ENCODE data around the gene AUTS2. TPM values are rescaled to one million over a fixed set of nuclear protein-coding genes. Genes with fewer than 3 reads are reported as not detected.

The AUTS2 gene
- total RNA-seq, 1 donor from 2014 or later, result 80.6 TPM

DNA sequence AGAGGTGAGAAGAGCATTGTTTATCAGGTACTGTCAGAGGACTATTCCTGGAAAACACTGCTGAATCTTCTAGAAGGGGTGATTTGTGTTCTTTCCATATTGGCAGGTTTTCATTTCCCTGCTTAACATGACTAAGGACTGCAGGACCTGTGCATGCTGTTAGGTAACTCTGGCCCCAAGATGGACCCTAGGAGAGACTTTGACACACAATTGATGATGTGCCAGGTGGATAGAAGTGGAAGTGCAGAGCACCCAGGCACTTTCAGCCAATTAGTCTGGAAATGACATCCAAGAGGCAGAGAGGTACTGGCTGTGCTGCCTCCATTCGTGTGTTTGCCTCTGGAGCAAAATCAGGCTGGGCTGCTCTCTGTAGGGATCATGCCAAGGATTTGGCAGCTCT lies 1037.4 kb downstream of the AUTS2 start:
- H3K4me1 Mint-ChIP-seq (ENCODE audit: unreplicated experiment), result peaks cover 6% of the 10 kb centered on the region
- no peaks in the 10 kb centered on the region for H3K9me3 Mint-ChIP-seq (ENCODE audit: unreplicated experiment)
- H3K4me3 Mint-ChIP-seq (ENCODE audit: unreplicated experiment), result no peak overlapping the region
- TF ChIP-seq, protein P1, sequence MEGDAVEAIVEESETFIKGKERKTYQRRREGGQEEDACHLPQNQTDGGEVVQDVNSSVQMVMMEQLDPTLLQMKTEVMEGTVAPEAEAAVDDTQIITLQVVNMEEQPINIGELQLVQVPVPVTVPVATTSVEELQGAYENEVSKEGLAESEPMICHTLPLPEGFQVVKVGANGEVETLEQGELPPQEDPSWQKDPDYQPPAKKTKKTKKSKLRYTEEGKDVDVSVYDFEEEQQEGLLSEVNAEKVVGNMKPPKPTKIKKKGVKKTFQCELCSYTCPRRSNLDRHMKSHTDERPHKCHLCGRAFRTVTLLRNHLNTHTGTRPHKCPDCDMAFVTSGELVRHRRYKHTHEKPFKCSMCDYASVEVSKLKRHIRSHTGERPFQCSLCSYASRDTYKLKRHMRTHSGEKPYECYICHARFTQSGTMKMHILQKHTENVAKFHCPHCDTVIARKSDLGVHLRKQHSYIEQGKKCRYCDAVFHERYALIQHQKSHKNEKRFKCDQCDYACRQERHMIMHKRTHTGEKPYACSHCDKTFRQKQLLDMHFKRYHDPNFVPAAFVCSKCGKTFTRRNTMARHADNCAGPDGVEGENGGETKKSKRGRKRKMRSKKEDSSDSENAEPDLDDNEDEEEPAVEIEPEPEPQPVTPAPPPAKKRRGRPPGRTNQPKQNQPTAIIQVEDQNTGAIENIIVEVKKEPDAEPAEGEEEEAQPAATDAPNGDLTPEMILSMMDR (IDR thresholded peaks at IDR 0.05), result no peak
- H3K27me3 Mint-ChIP-seq (ENCODE audit: unreplicated experiment), result no peaks in the 10 kb centered on the region
- DNase-seq (ENCODE audit: extremely low spot score, unreplicated experiment), result no peak
- peaks cover 3% of the 10 kb centered on the region for H3K36me3 Mint-ChIP-seq (ENCODE audit: unreplicated experiment)
- no peak overlapping the region for H3K27ac Mint-ChIP-seq (ENCODE audit: unreplicated experiment)

DNA sequence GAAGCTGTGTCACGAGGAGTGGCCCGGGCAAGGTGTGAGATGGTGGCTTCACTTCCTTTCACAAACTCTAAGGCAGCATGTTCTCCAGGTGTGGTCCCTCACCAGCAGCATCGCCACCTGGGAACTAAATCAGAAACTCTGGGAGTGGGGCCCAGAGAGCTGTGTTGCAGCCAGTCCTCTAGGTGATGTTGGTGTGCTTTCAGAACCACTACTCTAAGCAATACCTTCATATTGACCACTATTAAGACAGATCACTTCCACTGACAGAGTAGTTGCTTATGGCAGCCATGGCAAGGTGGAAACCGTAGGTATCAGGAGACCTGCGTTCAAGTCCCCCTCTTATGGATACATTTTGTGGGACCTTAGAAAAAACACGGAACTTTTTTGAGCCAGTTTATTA lies 1037.9 kb downstream of the AUTS2 start:
- TF ChIP-seq, protein P1 (IDR thresholded peaks at IDR 0.05), result no peak
- Mint-ChIP-seq H3K9me3 (ENCODE audit: unreplicated experiment) (no peaks in the 10 kb centered on the region), H3K36me3 (ENCODE audit: unreplicated experiment) (peaks cover 5% of the 10 kb centered on the region), H3K4me1 (ENCODE audit: unreplicated experiment) (peaks cover 8% of the 10 kb centered on the region), H3K4me3 (ENCODE audit: unreplicated experiment) (no peak overlapping the region), H3K27ac (ENCODE audit: unreplicated experiment) (no peak overlapping the region), H3K27me3 (ENCODE audit: unreplicated experiment) (no peaks in the 10 kb centered on the region)
- DNase-seq (ENCODE audit: extremely low spot score, unreplicated experiment), result no peak

DNA sequence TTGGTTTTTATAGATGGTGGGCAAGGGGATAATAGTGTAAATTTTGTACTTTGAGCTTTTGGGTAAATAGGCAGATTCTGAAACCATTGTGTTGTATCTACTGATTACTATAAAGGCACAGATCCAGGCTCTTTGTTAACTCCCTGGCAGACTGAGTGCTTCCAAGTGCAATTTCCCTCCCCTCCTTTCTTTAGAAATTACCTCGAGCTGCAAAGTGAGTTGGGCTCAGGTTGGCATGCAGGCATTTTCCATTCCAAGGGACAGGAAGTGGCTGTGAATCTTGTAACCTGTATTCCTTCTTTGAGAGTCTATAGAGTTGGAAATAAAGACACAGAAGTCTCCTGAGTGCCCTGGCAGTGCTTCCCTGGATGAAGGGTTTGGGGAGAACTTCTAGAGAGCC lies 1039.5 kb downstream of the AUTS2 start:
- TF ChIP-seq, protein P1 (IDR thresholded peaks at IDR 0.05), result no peak
- Mint-ChIP-seq H3K27me3 (ENCODE audit: unreplicated experiment) (no peaks in the 10 kb centered on the region), H3K27ac (ENCODE audit: unreplicated experiment) (no peak overlapping the region), H3K9me3 (ENCODE audit: unreplicated experiment) (no peaks in the 10 kb centered on the region), H3K36me3 (ENCODE audit: unreplicated experiment) (peaks cover 5% of the 10 kb centered on the region), H3K4me3 (ENCODE audit: unreplicated experiment) (no peak overlapping the region), H3K4me1 (ENCODE audit: unreplicated experiment) (peaks cover 8% of the 10 kb centered on the region)
- DNase-seq (ENCODE audit: extremely low spot score, unreplicated experiment), result no peak

DNA sequence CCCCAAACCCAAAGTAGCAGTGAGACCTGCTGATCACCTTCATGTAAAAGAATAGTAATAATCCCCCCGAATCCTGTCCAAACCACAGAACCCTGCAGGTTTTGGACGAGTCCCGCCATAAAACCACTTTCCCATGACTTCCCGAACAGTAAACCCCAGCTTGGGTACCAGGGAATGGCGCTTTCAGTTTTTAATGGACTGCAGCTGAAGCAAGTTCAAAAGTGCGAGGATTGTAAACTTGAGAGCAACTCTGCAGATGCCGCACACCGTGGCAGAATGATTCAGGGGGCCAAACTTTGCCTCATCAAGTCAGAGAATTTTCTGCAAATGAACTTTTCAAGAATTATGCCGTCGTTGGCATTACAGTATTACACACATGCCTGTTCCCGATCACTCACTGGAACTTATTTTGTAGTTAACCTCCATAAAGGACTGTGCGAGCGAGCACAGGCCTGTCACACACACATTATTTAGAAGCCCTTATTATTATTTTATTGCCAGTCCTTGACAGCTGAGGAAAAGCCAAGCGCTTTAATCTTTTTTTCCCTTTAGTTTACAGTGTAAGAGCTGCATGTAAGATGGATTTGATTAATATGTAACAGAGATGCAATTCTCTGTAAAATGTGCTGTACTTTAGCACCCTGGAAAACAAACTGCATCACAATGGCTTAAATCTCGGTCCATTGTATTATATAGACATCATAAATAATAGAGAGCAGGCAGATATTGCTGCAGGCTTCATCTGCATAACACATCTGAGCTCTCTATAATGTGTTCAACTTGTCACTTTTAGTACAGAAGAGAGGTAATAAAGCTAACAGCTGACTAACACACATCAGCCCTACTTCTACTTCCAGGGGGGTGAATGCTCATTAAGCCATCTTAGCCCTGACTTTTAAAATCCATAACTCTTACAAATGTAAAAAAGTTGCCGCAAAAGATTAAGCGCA lies 1040.2 kb downstream of the AUTS2 start:
- Mint-ChIP-seq H3K4me3 (ENCODE audit: unreplicated experiment) (no peak overlapping the region), H3K27me3 (ENCODE audit: unreplicated experiment) (no peaks in the 10 kb centered on the region), H3K27ac (ENCODE audit: unreplicated experiment) (no peak overlapping the region), H3K9me3 (ENCODE audit: unreplicated experiment) (no peaks in the 10 kb centered on the region), H3K4me1 (ENCODE audit: unreplicated experiment) (peaks cover 8% of the 10 kb centered on the region), H3K36me3 (ENCODE audit: unreplicated experiment) (peaks cover 5% of the 10 kb centered on the region)
- no peak for DNase-seq (ENCODE audit: extremely low spot score, unreplicated experiment)
- TF ChIP-seq, protein P1 (IDR thresholded peaks at IDR 0.05), result no peak

DNA sequence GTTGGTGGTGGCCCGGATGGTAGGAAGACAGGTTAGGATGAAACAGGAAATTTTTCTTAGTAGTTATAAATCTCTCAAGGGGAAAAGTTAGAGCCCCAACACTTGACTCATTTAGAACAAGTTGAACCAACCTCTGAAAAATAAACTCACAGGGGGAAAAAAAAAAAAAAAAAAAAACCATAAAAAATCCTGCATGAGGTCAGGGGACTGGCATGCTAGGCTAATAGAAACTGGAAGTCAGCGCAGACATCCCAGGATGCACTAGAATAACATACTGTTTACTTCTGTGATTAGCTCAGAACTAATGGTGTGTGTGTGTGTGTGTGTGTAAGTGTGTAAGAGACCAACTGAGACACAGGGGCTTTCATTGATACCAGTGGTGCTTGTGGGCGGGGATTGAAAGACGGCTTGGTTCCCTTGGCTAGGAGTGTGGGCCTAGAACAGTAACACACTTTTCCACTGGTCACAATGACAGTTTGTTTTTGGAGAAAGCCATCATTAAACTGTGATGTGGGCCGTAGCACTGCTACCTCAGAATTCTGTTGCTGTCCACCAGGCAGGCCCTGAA lies 1042.1 kb downstream of the AUTS2 start:
- Mint-ChIP-seq H3K27me3 (ENCODE audit: unreplicated experiment) (no peaks in the 10 kb centered on the region), H3K27ac (ENCODE audit: unreplicated experiment) (no peak overlapping the region), H3K4me3 (ENCODE audit: unreplicated experiment) (no peak overlapping the region), H3K4me1 (ENCODE audit: unreplicated experiment) (peaks cover 8% of the 10 kb centered on the region), H3K36me3 (ENCODE audit: unreplicated experiment) (peaks cover 5% of the 10 kb centered on the region), H3K9me3 (ENCODE audit: unreplicated experiment) (no peaks in the 10 kb centered on the region)
- no peak for DNase-seq (ENCODE audit: extremely low spot score, unreplicated experiment)
- TF ChIP-seq, protein P1 (IDR thresholded peaks at IDR 0.05), result no peak
